B cell (primary cell): ENCODE measurements around the gene LIPH. TPM values are rescaled to one million over a fixed set of nuclear protein-coding genes. Genes with fewer than 3 reads are reported as not detected.

Source experiments
- ATAC-seq: fragments of 200-7000 bp; cut with Tn5 transposase; one replicate; pipeline ENCODE4 v1.10.0; 2021; ENCODE audit warnings: low read depth, mild to moderate bottlenecking, moderate number of reproducible peaks, moderate library complexity
- CTCF ChIA-PET: fragments of 350-600 bp; sonication (Branson Sonifier 250); formaldehyde crosslinking; loops from one replicate; lab custom pipeline; 2021; ENCODE audit warnings: antibody characterized with exemption, inconsistent platforms; lab: Charles Lee
- POLR2A ChIA-PET: fragments of 350-600 bp; sonication (Branson Sonifier 250); formaldehyde crosslinking; loops from one replicate; lab custom pipeline; 2021; ENCODE audit warnings: antibody characterized with exemption; lab: Charles Lee
- DNase-seq: peaks from one replicate; pipeline ENCODE4 v3.0.0; 2013
- H2AFZ ChIP-seq: 2 replicates; pipeline ENCODE4 v1.6.1; 2012; ENCODE audit warnings: mild to moderate bottlenecking, low read depth, low read length; ENCODE audit not compliant: insufficient read depth, poor library complexity, severe bottlenecking
- H3K27ac ChIP-seq, 2 donors: 1 replicate in 1 of 2; 2 replicates in 1 of 2; pipeline ENCODE4 v1.5.1; 2012 to 2013; ENCODE audit warnings: low read length in 2 of 2, mild to moderate bottlenecking in 2 of 2, moderate library complexity in 1 of 2
- H3K27me3 ChIP-seq, 4 experiments: fragments of 200-600 bp in 1 of 4; sonication (generic) in 1 of 4; replicated peaks in 1 of 4; 1 replicate in 2 of 4; 2 replicates in 2 of 4; pipeline versions ENCODE4 v1.6.1 to v1.7.0; 2013 to 2016; ENCODE audit warnings: low read length in 3 of 4, mild to moderate bottlenecking in 2 of 4, mixed read lengths in 1 of 4, moderate library complexity in 1 of 4; ENCODE audit not compliant: insufficient read depth in 4 of 4, control insufficient read depth in 3 of 4; ENCODE audit errors: control extremely low read depth in 1 of 4
- H3K36me3 ChIP-seq, 2 experiments: replicated peaks in 1 of 2; 1 replicate in 1 of 2; 2 replicates in 1 of 2; pipeline versions ENCODE4 v1.6.1 to v1.7.1; 2013; ENCODE audit warnings: low read length in 1 of 2; ENCODE audit not compliant: insufficient read depth in 2 of 2, control insufficient read depth in 1 of 2; ENCODE audit errors: control extremely low read depth in 1 of 2, extremely low read depth in 1 of 2
- H3K4me1 ChIP-seq, 2 donors: fragments of 200-600 bp in 1 of 2; sonication (generic) in 1 of 2; 1 replicate in 1 of 2; 2 replicates in 1 of 2; pipeline versions ENCODE4 v1.5.1 to v1.6.1; 2013 to 2017; ENCODE audit warnings: low read length in 2 of 2; ENCODE audit not compliant: control insufficient read depth in 2 of 2, insufficient read depth in 2 of 2
- H3K4me2 ChIP-seq: replicated peaks from 2 replicates; pipeline ENCODE3; 2012; ENCODE audit warnings: mild to moderate bottlenecking, low read depth, low read length; ENCODE audit not compliant: poor library complexity, severe bottlenecking
- H3K4me3 ChIP-seq, 5 experiments: fragments of 200-600 bp in 1 of 5; sonication (generic) in 1 of 5; 1 replicate in 3 of 5; 2 replicates in 2 of 5; pipeline versions ENCODE4 v1.5.1 to v1.7.0; 2011 to 2016; ENCODE audit warnings: low read length in 4 of 5, mild to moderate bottlenecking in 4 of 5, low read depth in 2 of 5, control low read depth in 1 of 5, moderate library complexity in 1 of 5; ENCODE audit not compliant: insufficient read depth in 1 of 5; ENCODE audit errors: control extremely low read depth in 1 of 5, extremely low read depth in 1 of 5
- H3K79me2 ChIP-seq: fragments of 200-600 bp; sonication (generic); one replicate; pipeline ENCODE4 v1.6.0; 2016; ENCODE audit warnings: low read length; ENCODE audit not compliant: control insufficient read depth, insufficient read depth
- H3K9ac ChIP-seq: fragments of 200-600 bp; sonication (generic); 2 replicates; pipeline ENCODE4 v1.6.1; 2017; ENCODE audit warnings: mild to moderate bottlenecking, low read length, moderate library complexity
- H3K9me3 ChIP-seq, 3 donors: one replicate each; pipeline versions ENCODE4 v1.6.1 to v1.7.1; 2013; ENCODE audit warnings: low read length in 2 of 3; ENCODE audit not compliant: control insufficient read depth in 2 of 3, insufficient read depth in 1 of 3; ENCODE audit errors: control extremely low read depth in 1 of 3
- H4K20me1 ChIP-seq: 2 replicates; pipeline ENCODE4 v1.6.0; 2012; ENCODE audit warnings: mild to moderate bottlenecking, low read length; ENCODE audit not compliant: insufficient read depth, control insufficient read depth, poor library complexity, severe bottlenecking
- H3K27ac Mint-ChIP-seq: one replicate; pipeline ENCODE4 v1.8.0; 2021; ENCODE audit warnings: mixed read lengths
- H3K27me3 Mint-ChIP-seq: one replicate; pipeline ENCODE4 v1.8.0; 2021; ENCODE audit warnings: mixed read lengths
- H3K4me1 Mint-ChIP-seq: one replicate; pipeline ENCODE4 v1.8.0; 2021; ENCODE audit warnings: mixed read lengths
- H3K4me3 Mint-ChIP-seq: one replicate; pipeline ENCODE4 v1.8.0; 2021; ENCODE audit warnings: mixed read lengths
- H3K9me3 Mint-ChIP-seq: one replicate; pipeline ENCODE4 v1.8.0; 2022; ENCODE audit warnings: mixed read lengths; ENCODE audit not compliant: insufficient read depth
- EZH2 ChIP-seq: IDR thresholded peaks from 2 replicates; pipeline ENCODE4 v1.6.1; 2012; ENCODE audit warnings: borderline replicate concordance, low read depth, mild to moderate bottlenecking, moderate library complexity, low read length; ENCODE audit not compliant: insufficient read depth, poor library complexity, severe bottlenecking
- WGBS: methylation state at CpG from one replicate; pipeline ENCODE4 v1.1.5; 2013; ENCODE audit warnings: missing lambda C conversion rate; ENCODE audit not compliant: insufficient coverage; 5-methylcytosine and 5-hydroxymethylcytosine counted together
- intact Hi-C: fragments of 100-400 bp; cut with micrococcal nuclease; formaldehyde crosslinking; loops from one replicate; pipeline ENCODE4 v1.10.0; 2022
- polyA plus RNA-seq: library from polyadenylated mRNA; depleted of rRNA; stranded (reverse); fragments of >200 nt; gene quantifications from 2 replicates; pipeline ENCODE4 v1.2.3, GENCODE V29; 2012
- total RNA-seq, 2 donors: library from RNA; stranded (reverse); fragments of 120-200 nt in 1 of 2; gene quantifications; 1 replicate in 1 of 2; 2 replicates in 1 of 2; pipeline versions ENCODE4 v1.2.3 to v1.2.4, GENCODE V29; 2013 to 2022
- TF ChIP-seq, protein P1 (sequence below): fragments of 200-600 bp; IDR thresholded peaks from one replicate; pipeline ENCODE4 v1.8.0; 2022; ENCODE audit warnings: antibody characterized with exemption, mild to moderate bottlenecking

LIPH gene
- total and polyA plus RNA-seq, 2 donors (not counting 1 experiment from before 2014, with no cell fraction given): not detected

DNA sequence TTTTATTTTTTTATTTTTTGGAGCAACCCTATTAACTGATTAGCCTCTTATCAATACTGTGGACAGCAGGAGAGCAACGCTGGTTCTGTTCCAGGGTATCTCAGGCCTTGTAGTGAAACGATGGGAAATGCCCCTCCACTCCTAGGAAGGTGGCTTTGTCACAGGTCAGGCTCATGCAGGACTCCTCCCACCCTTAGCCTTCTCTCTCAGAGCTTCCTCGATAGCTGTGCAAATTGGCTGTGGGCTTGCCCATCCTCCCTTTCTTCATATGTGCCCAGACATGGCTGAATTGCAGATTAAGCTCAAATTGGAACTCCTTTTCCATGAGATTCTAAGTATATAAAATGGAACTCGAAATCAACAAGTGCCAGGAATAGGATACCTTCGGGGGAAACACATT is 92.1 kb downstream of the LIPH start:
- Histone ChIP-seq H4K20me1 (no peaks in the 10 kb centered on the region), H3K36me3 (no peaks in the 10 kb centered on the region), H3K4me2 (no peak overlapping the region), H3K4me1 (no peaks in the 10 kb centered on the region), H2AFZ (no peak overlapping the region), H3K9me3 (no peaks in the 10 kb centered on the region), H3K9ac (no peak overlapping the region), H3K27me3 (no peaks in the 10 kb centered on the region), H3K4me3 (no peak overlapping the region), H3K27ac (no peak overlapping the region), H3K79me2 (no peaks in the 10 kb centered on the region)
- no peak overlapping the region for H3K4me3 Mint-ChIP-seq
- WGBS: 60% methylated on average over 1 of the region's 5 CpGs
- H3K4me1 Mint-ChIP-seq: no peaks in the 10 kb centered on the region
- intact Hi-C loops: no loop called here
- no peaks in the 10 kb centered on the region for H3K27me3 Mint-ChIP-seq
- H3K9me3 Mint-ChIP-seq: no peaks in the 10 kb centered on the region
- H3K27ac Mint-ChIP-seq: no peak overlapping the region
- ChIA-PET CTCF (no interaction called here), POLR2A (no interaction called here)
- ATAC-seq (no peak), DNase-seq (no peak)
- TF ChIP-seq, protein P1, sequence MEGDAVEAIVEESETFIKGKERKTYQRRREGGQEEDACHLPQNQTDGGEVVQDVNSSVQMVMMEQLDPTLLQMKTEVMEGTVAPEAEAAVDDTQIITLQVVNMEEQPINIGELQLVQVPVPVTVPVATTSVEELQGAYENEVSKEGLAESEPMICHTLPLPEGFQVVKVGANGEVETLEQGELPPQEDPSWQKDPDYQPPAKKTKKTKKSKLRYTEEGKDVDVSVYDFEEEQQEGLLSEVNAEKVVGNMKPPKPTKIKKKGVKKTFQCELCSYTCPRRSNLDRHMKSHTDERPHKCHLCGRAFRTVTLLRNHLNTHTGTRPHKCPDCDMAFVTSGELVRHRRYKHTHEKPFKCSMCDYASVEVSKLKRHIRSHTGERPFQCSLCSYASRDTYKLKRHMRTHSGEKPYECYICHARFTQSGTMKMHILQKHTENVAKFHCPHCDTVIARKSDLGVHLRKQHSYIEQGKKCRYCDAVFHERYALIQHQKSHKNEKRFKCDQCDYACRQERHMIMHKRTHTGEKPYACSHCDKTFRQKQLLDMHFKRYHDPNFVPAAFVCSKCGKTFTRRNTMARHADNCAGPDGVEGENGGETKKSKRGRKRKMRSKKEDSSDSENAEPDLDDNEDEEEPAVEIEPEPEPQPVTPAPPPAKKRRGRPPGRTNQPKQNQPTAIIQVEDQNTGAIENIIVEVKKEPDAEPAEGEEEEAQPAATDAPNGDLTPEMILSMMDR: no peak
- TF ChIP-seq EZH2: no peak

DNA sequence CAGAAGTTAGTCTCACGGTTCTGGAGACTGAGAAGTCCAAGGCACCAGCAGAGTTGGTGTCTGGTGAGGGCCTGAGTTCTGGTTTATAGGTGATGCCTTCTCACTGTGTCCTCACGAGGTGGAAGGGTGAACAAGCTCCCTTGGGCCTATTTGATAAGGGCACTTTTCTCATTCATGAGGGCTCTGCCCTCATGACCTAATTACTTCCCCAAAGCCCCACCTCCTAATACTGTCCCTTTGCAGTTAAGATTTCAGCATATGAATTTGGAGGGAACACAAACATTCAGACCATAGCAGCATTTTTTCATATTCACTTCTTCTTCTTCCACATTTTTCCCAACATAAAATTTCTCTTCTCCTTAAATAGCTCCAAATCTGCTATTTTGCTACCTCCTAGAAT is 95.0 kb downstream of the LIPH start:
- no peaks in the 10 kb centered on the region for H3K4me1 Mint-ChIP-seq
- ChIA-PET POLR2A (no interaction called here), CTCF (interaction anchor here (0.6 kb wide), 2 partner anchors 155 to 381 kb away, joined by 3 to 4 read pairs; no protein-coding TSS in a partner anchor)
- H3K36me3 ChIP-seq: no peaks in the 10 kb centered on the region
- no peaks in the 10 kb centered on the region for H3K27me3 ChIP-seq
- no CpG with 5 or more reads among the region's 2 CpGs for WGBS
- ATAC-seq: no peak
- H3K9me3 ChIP-seq: no peaks in the 10 kb centered on the region
- DNase-seq: no peak
- no peaks in the 10 kb centered on the region for H3K79me2 ChIP-seq
- no peaks in the 10 kb centered on the region for H3K9me3 Mint-ChIP-seq
- no peak overlapping the region for H2AFZ ChIP-seq
- H3K27me3 Mint-ChIP-seq: no peaks in the 10 kb centered on the region
- H3K4me1 ChIP-seq: no peaks in the 10 kb centered on the region
- no peak overlapping the region for H3K27ac Mint-ChIP-seq
- intact Hi-C loops: no loop called here
- H3K4me3 ChIP-seq: no peak overlapping the region
- H4K20me1 ChIP-seq: no peaks in the 10 kb centered on the region
- TF ChIP-seq, protein P1: no peak
- no peak for TF ChIP-seq EZH2
- no peak overlapping the region for H3K27ac ChIP-seq
- H3K4me3 Mint-ChIP-seq: no peak overlapping the region
- no peak overlapping the region for H3K4me2 ChIP-seq
- no peak overlapping the region for H3K9ac ChIP-seq

Other genes starting within 250 kb of the LIPH start
- gene MAP3K13, start 189.5 kb downstream of the LIPH start, total RNA-seq: 9.2 and 10.9 TPM in 2 replicates
- 5.7 and 7.8 TPM in 2 replicates for gene MAP3K13, start 189.5 kb downstream of the LIPH start, polyA plus RNA-seq
- gene TMEM41A, start 53.6 kb downstream of the LIPH start, total RNA-seq: 21.2 and 23.7 TPM in 2 replicates
- 8.4 and 8.5 TPM in 2 replicates for gene TMEM41A, start 53.6 kb downstream of the LIPH start, polyA plus RNA-seq
- gene SENP2, start 33.7 kb upstream of the LIPH start, total RNA-seq: 43.4 and 46.0 TPM in 2 replicates
- 7.2 and 15.9 TPM in 2 replicates for gene SENP2, start 33.7 kb upstream of the LIPH start, polyA plus RNA-seq